Gastroesophageal sphincter (tissue), 4 donors: ENCODE results near the gene SLIRP. TPM values are rescaled to one million over a fixed set of nuclear protein-coding genes. Genes with fewer than 3 reads are reported as not detected.

Experiments used
- ATAC-seq: fragments of 150-250 bp; one replicate; pipeline ENCODE4 v1.9.1; 2016; ENCODE audit warnings: mild to moderate bottlenecking, moderate library complexity
- H3K27ac ChIP-seq, 4 donors: fragments of 200-600 bp; sonication (generic) in 3 of 4; 1 replicate in 3 of 4; 2 replicates in 1 of 4; pipeline ENCODE4 v1.5.1; 2016 to 2019
- H3K27me3 ChIP-seq: fragments of 200-600 bp; sonication (generic); one replicate; pipeline ENCODE4 v1.5.1; 2019
- H3K36me3 ChIP-seq, 2 donors: fragments of 200-600 bp; sonication (generic); one replicate each; pipeline ENCODE4 v1.5.1; 2019; ENCODE audit warnings: control low read depth in 1 of 2
- H3K4me1 ChIP-seq, 3 donors: fragments of 200-600 bp; sonication (generic); 1 replicate in 2 of 3; 2 replicates in 1 of 3; pipeline ENCODE4 v1.5.1; 2016 to 2019; ENCODE audit warnings: control low read depth in 2 of 3
- H3K4me3 ChIP-seq, 2 donors: fragments of 200-600 bp; sonication (generic); one replicate each; pipeline ENCODE4 v1.5.1; 2019; ENCODE audit warnings: mild to moderate bottlenecking in 1 of 2, moderate library complexity in 1 of 2
- H3K9me3 ChIP-seq, 3 donors: fragments of 200-600 bp; sonication (generic); one replicate each; pipeline ENCODE4 v1.5.1; 2017 to 2019; ENCODE audit warnings: control low read depth in 2 of 3
- CTCF ChIP-seq, 4 experiments: fragments of 200-600 bp in 2 of 4; fragments of 450-650 bp in 2 of 4; sonication (generic) in 1 of 4; IDR thresholded peaks; one replicate each; pipeline ENCODE4 v1.5.1; 2017 to 2019; ENCODE audit warnings: antibody characterized with exemption in 4 of 4, mild to moderate bottlenecking in 2 of 4, moderate library complexity in 2 of 4
- EP300 ChIP-seq: sonication (generic); formaldehyde crosslinking; IDR thresholded peaks from one replicate; pipeline ENCODE4 v1.6.1; 2017; ENCODE audit warnings: antibody characterized with exemption, mild to moderate bottlenecking
- POLR2A ChIP-seq, 2 donors: fragments of 450-650 bp; IDR thresholded peaks; one replicate each; pipeline ENCODE4 v1.6.1; 2017; ENCODE audit warnings: antibody characterized with exemption in 2 of 2, mild to moderate bottlenecking in 2 of 2, moderate library complexity in 1 of 2
- POLR2AphosphoS5 ChIP-seq: sonication (generic); formaldehyde crosslinking; IDR thresholded peaks from one replicate; pipeline ENCODE4 v1.6.1; 2017; ENCODE audit warnings: antibody characterized with exemption
- WGBS, 2 donors: methylation state at CpG; one replicate each; pipeline ENCODE4 v1.1.5; 2018; ENCODE audit warnings: low coverage in 1 of 2; 5-methylcytosine and 5-hydroxymethylcytosine counted together
- total RNA-seq, 4 donors: library from RNA; depleted of rRNA; stranded (reverse); fragments of >200 nt; gene quantifications; one replicate each; pipeline ENCODE4 v1.1.0, GENCODE V29; 2016

SLIRP gene
- total RNA-seq, 4 donors from 2014 or later, result 88.9 to 383 (median 202) TPM

- 85 to 87% methylated on average over 6 of the region's 6 CpGs for WGBS, 2 donors
- peaks cover 9 to 99% of the 10 kb centered on the region in 2 donors for H3K36me3 ChIP-seq
Observed at GRCh38 chr14:77714926-77715325, 7.0 kb downstream of the SLIRP start.

GRCh38 chr14:77717608-77718305, 9.9 kb downstream of the SLIRP start:
- H3K9me3 ChIP-seq, result no peaks in the 10 kb centered on the region
- no peak overlapping the region for H3K27ac ChIP-seq
- H3K4me1 ChIP-seq, result no peaks in the 10 kb centered on the region
- peaks cover 9 to 99% of the 10 kb centered on the region in 2 donors for H3K36me3 ChIP-seq
- no peak for TF ChIP-seq POLR2A (IDR thresholded peaks at IDR 0.05)
- no peak for TF ChIP-seq CTCF (IDR thresholded peaks at IDR 0.05)
- no peak for TF ChIP-seq POLR2AphosphoS5
- TF ChIP-seq EP300, result no peak
- no peak for ATAC-seq
- no peaks in the 10 kb centered on the region for H3K27me3 ChIP-seq
- H3K4me3 ChIP-seq, result no peak overlapping the region
- 76% methylated on average over 5 of the region's 5 CpGs; no CpG with 5 or more reads in 1 of the 2 donors for WGBS, 2 donors

More at GRCh38 chr14:77714926-77715325, 7.0 kb downstream of the SLIRP start:
- Histone ChIP-seq H3K27me3 (no peaks in the 10 kb centered on the region), H3K4me3 (no peak overlapping the region), H3K27ac (no peak overlapping the region), H3K4me1 (peaks cover 0 to 10% (median 0%) of the 10 kb centered on the region in 3 donors), H3K9me3 (no peaks in the 10 kb centered on the region)
- TF ChIP-seq POLR2AphosphoS5, result no peak
- no peak for TF ChIP-seq POLR2A (IDR thresholded peaks at IDR 0.05)
- no peak for TF ChIP-seq EP300
- TF ChIP-seq CTCF (IDR thresholded peaks at IDR 0.05), result no peak
- no peak for ATAC-seq

DNA sequence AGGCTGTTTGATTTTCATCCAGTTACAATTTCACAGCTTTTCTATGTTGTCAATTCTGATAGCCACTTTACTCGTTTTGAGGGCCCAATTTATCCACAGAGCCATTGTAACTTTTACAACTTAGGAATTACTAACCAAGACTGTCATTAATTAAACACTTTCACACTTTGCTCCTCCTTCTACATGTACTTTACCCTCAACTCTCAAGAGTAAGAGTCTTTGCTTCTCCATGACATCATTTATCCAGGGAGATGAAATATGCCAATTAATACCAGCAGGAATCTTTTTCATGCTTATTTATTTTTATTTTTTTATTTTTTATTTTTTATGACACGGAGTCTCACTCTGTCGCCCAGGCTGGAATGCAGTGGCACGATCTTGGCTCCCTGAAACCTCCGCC, 13.5 kb downstream of the SLIRP start:
- WGBS, 2 donors, result 83 to 90% methylated on average over 4 of the region's 5 CpGs
- Histone ChIP-seq H3K27me3 (no peaks in the 10 kb centered on the region), H3K27ac (no peak overlapping the region), H3K36me3 (peaks cover 9 to 100% of the 10 kb centered on the region in 2 donors), H3K4me3 (no peak overlapping the region), H3K4me1 (no peaks in the 10 kb centered on the region), H3K9me3 (no peaks in the 10 kb centered on the region)
- TF ChIP-seq POLR2A (IDR thresholded peaks at IDR 0.05), result no peak
- no peak for TF ChIP-seq EP300
- no peak for TF ChIP-seq CTCF (IDR thresholded peaks at IDR 0.05)
- no peak for TF ChIP-seq POLR2AphosphoS5
- no peak for ATAC-seq

- peaks cover 6 to 100% of the 10 kb centered on the region in 2 donors for H3K36me3 ChIP-seq
Observed at GRCh38 chr14:77722301-77722700, 14.4 kb downstream of the SLIRP start.

More at GRCh38 chr14:77722301-77722700, 14.4 kb downstream of the SLIRP start:
- Histone ChIP-seq H3K27me3 (no peaks in the 10 kb centered on the region), H3K9me3 (no peaks in the 10 kb centered on the region), H3K4me1 (no peaks in the 10 kb centered on the region), H3K27ac (no peak overlapping the region), H3K4me3 (no peak overlapping the region)
- 91 to 95% methylated on average over 3 of the region's 3 CpGs for WGBS, 2 donors
- no peak for ATAC-seq
- no peak for TF ChIP-seq CTCF (IDR thresholded peaks at IDR 0.05)
- TF ChIP-seq EP300, result no peak
- TF ChIP-seq POLR2A (IDR thresholded peaks at IDR 0.05), result no peak
- no peak for TF ChIP-seq POLR2AphosphoS5
